CD4-positive, alpha-beta memory T cell (primary cell): ENCODE results near the gene IRX1. TPM values are rescaled to one million over a fixed set of nuclear protein-coding genes. Genes with fewer than 3 reads are reported as not detected.

ENCODE experiments used
- CTCF ChIA-PET: fragments of 350-600 bp; sonication (Branson Sonifier 250); formaldehyde crosslinking; loops from one replicate; lab custom pipeline; 2021; ENCODE audit warnings: inconsistent platforms; ENCODE audit not compliant: partially characterized antibody; lab: Charles Lee
- POLR2A ChIA-PET: fragments of 350-600 bp; sonication (Branson Sonifier 250); formaldehyde crosslinking; loops from one replicate; lab custom pipeline; 2021; ENCODE audit not compliant: partially characterized antibody; lab: Charles Lee
- DNase-seq, 5 donors: peaks; one replicate each; pipeline versions ENCODE4 v3.0.0 to v3.0.0-alpha.2; 2020 to 2022; ENCODE audit warnings: mixed read lengths in 1 of 5
- H3K27ac ChIP-seq: one replicate; pipeline ENCODE4 v1.7.0; 2013; ENCODE audit warnings: low read depth, low read length
- H3K27me3 ChIP-seq: 2 replicates; pipeline ENCODE4 v1.7.0; 2013; ENCODE audit warnings: mild to moderate bottlenecking, low read length, moderate library complexity; ENCODE audit not compliant: insufficient read depth
- H3K36me3 ChIP-seq: 2 replicates; pipeline ENCODE4 v1.7.0; 2013; ENCODE audit warnings: mild to moderate bottlenecking, low read length, moderate library complexity; ENCODE audit not compliant: insufficient read depth
- H3K4me1 ChIP-seq: 2 replicates; pipeline ENCODE4 v1.7.0; 2013; ENCODE audit warnings: mild to moderate bottlenecking, low read length, moderate library complexity; ENCODE audit not compliant: insufficient read depth
- H3K4me3 ChIP-seq, 2 donors: one replicate each; pipeline ENCODE4 v1.7.0; 2013; ENCODE audit warnings: low read length in 2 of 2, mild to moderate bottlenecking in 1 of 2
- H3K9me3 ChIP-seq, 2 donors: one replicate each; pipeline ENCODE4 v1.7.0; 2013; ENCODE audit warnings: low read length in 2 of 2, control low read depth in 1 of 2; ENCODE audit not compliant: control insufficient read depth in 1 of 2
- H3K27ac Mint-ChIP-seq, 7 donors: one replicate each; pipeline ENCODE4 v1.8.0; 2020 to 2021; ENCODE audit warnings: mixed read lengths in 7 of 7, mild to moderate bottlenecking in 6 of 7, inconsistent platforms in 3 of 7, moderate library complexity in 3 of 7
- H3K27me3 Mint-ChIP-seq, 2 donors: one replicate each; pipeline ENCODE4 v1.8.0; 2020 to 2021; ENCODE audit warnings: mixed read lengths in 2 of 2
- H3K36me3 Mint-ChIP-seq, 2 donors: one replicate each; pipeline ENCODE4 v1.8.0; 2020 to 2021; ENCODE audit warnings: mixed read lengths in 2 of 2, inconsistent platforms in 1 of 2, mild to moderate bottlenecking in 1 of 2
- H3K4me1 Mint-ChIP-seq, 4 donors: one replicate each; pipeline ENCODE4 v1.8.0; 2020 to 2021; ENCODE audit warnings: mixed read lengths in 4 of 4, mild to moderate bottlenecking in 1 of 4
- H3K4me3 Mint-ChIP-seq, 8 donors: one replicate each; pipeline ENCODE4 v1.8.0; 2020 to 2021; ENCODE audit warnings: mixed read lengths in 8 of 8, mild to moderate bottlenecking in 7 of 8, moderate library complexity in 6 of 8, inconsistent platforms in 3 of 8
- H3K9me3 Mint-ChIP-seq, 8 donors: one replicate each; pipeline ENCODE4 v1.8.0; 2020 to 2021; ENCODE audit warnings: mixed read lengths in 8 of 8, mild to moderate bottlenecking in 5 of 8, inconsistent platforms in 3 of 8, moderate library complexity in 1 of 8
- intact Hi-C: fragments of 100-400 bp; cut with micrococcal nuclease; formaldehyde crosslinking; loops from one replicate; pipeline ENCODE4 v1.15.1; 2023
- polyA plus RNA-seq, 2 donors: library from polyadenylated mRNA; unstranded; fragments of 300-500 nt; fragmentation: Illumina TruSeq; gene quantifications; one replicate each; pipeline ENCODE4 v1.2.3, GENCODE V29; 2021
- total RNA-seq, 2 experiments: library from RNA; stranded (reverse); gene quantifications; one replicate each; pipeline ENCODE4 v1.2.3, GENCODE V29; 2021

Gene IRX1
- total and polyA plus RNA-seq, 4 experiments from 2014 or later, result not detected

DNA sequence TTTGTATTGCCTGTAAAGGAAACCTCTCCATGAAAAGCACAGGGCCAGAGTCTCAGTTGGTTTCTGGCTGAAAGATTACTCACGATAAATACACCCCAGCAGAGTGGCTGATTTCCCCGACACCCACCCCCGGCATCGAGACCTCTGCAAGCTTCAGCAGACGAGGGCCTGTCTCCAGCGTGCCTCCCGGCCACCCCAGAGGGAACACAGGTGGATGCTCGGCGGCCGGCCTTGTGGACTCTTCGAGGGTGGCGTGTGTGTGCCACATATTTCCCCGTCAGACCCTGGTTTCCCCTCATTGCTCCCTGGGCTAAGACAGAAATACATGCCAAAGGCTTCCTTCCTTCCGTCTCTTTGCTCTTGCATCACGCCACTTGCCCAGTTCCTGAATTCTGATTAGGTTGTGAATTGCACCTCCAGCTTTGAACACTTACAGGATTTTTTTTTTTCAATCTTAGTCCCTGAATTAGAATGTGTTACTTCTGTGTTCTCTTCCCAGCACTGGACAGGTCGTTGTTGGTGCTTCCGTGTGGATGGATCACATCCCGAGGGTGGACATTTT, 13.6 kb downstream of the IRX1 start:
- intact Hi-C loops, result no loop called here
- peaks cover 0 to 4% (median 2%) of the 10 kb centered on the region in 4 donors for H3K4me1 Mint-ChIP-seq

DNA sequence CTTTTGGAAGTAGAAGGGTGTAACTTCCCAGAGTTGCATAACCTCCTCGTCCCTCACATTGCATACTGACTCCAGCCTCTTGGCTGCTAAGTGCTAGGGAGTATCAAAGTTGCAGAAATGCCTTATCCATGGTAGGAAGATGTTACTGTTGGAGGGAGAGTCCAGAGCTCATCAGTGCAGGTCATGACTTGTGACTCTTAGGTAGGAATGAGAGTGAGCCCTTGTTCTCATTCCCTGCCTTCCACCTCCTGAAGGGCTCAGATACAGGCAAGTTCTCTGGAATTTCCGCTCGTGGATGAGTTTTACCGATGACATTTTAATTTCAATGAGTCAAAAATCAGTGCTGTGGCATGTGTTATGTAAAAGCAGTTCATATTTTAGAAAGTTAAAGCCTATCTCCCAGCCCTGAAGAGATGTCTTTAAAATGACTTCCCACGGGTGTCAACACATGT, 17.0 kb downstream of the IRX1 start:
- POLR2A ChIA-PET, result no interaction called here
- peaks cover 1 to 4% of the 10 kb centered on the region in 2 donors for H3K27me3 Mint-ChIP-seq
- intact Hi-C loops, result no loop called here

More for the DNA sequence above, 13.6 kb downstream of the IRX1 start:
- no peak overlapping the region for H3K4me3 Mint-ChIP-seq
- Histone ChIP-seq H3K9me3 (no peaks in the 10 kb centered on the region), H3K27ac (no peak overlapping the region), H3K4me3 (no peak overlapping the region), H3K4me1 (no peaks in the 10 kb centered on the region), H3K27me3 (no peaks in the 10 kb centered on the region), H3K36me3 (no peaks in the 10 kb centered on the region)
- DNase-seq, result no peak
- H3K9me3 Mint-ChIP-seq, result peaks cover 0 to 15% (median 8%) of the 10 kb centered on the region in 8 donors
- H3K27ac Mint-ChIP-seq, result no peak overlapping the region
- POLR2A ChIA-PET, result no interaction called here
- H3K36me3 Mint-ChIP-seq, result no peaks in the 10 kb centered on the region
- H3K27me3 Mint-ChIP-seq, result peaks cover 8 to 9% of the 10 kb centered on the region in 2 donors
- CTCF ChIA-PET, result interaction anchor here (0.9 kb wide), 1 partner anchor 10 kb away, joined by 3 read pairs; no protein-coding TSS in a partner anchor

DNA sequence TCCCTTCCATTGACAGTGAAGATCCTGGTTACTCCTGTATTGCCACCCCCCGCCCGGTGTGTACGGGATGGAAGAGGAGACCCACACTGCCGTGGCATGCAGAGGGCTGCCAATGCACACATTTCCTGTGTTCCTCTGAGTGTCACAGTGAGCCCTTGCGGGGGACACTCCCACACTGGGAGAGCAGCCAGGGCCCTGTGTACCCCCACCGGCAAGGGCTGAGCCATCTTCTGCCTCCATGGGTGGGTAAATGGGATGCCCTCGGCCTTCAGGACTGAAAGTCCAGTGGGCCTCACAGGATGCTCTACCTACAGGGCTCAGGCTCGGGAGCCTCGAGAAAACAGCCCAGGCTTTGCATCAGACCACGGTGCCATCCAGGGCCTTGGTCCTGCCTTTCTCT, 18.1 kb downstream of the IRX1 start:
- no peak for DNase-seq
- no peaks in the 10 kb centered on the region for H3K36me3 Mint-ChIP-seq

More for the DNA sequence above, 17.0 kb downstream of the IRX1 start:
- Histone ChIP-seq H3K36me3 (no peaks in the 10 kb centered on the region), H3K4me1 (no peaks in the 10 kb centered on the region), H3K9me3 (no peaks in the 10 kb centered on the region), H3K4me3 (no peak overlapping the region), H3K27me3 (no peaks in the 10 kb centered on the region), H3K27ac (no peak overlapping the region)
- no peaks in the 10 kb centered on the region for H3K4me1 Mint-ChIP-seq
- CTCF ChIA-PET, result no interaction called here
- no peak overlapping the region for H3K27ac Mint-ChIP-seq
- no peak overlapping the region for H3K4me3 Mint-ChIP-seq
- H3K9me3 Mint-ChIP-seq, result peaks cover 0 to 9% (median 3%) of the 10 kb centered on the region in 8 donors
- no peak for DNase-seq
- H3K36me3 Mint-ChIP-seq, result no peaks in the 10 kb centered on the region

DNA sequence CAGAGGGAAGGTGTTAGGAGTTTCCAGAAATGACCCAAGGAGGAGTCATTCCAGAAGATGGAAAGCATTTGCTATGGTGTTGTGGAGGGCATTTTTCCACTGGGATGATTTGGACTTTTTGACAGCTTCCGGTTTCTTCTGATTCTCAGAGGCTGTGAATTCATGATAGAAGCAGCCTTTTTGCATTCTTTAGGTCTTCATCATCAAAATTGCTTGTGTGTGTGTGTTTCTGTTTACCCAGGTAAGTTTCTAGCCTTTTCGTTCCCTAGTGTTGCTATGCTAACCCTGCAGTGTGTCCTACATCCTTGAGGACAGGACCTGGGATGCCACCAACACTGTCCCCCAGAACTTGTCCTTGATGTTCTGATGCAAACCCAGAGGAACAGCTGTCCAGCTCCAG, 19.6 kb downstream of the IRX1 start:
- H3K36me3 Mint-ChIP-seq, result no peaks in the 10 kb centered on the region
- no peak overlapping the region for H3K27ac ChIP-seq
- no peak for DNase-seq
- no peaks in the 10 kb centered on the region for H3K4me1 ChIP-seq
- no peaks in the 10 kb centered on the region for H3K36me3 ChIP-seq
- no peak overlapping the region for H3K27ac Mint-ChIP-seq
- no peaks in the 10 kb centered on the region for H3K27me3 ChIP-seq
- intact Hi-C loops, result no loop called here
- no peak overlapping the region for H3K4me3 ChIP-seq
- ChIA-PET POLR2A (no interaction called here), CTCF (no interaction called here)
- H3K4me1 Mint-ChIP-seq, result no peaks in the 10 kb centered on the region
- H3K27me3 Mint-ChIP-seq, result no peaks in the 10 kb centered on the region
- peaks cover 0 to 6% (median 3%) of the 10 kb centered on the region in 8 donors for H3K9me3 Mint-ChIP-seq
- no peak overlapping the region for H3K4me3 Mint-ChIP-seq
- no peaks in the 10 kb centered on the region for H3K9me3 ChIP-seq

More for the DNA sequence above, 18.1 kb downstream of the IRX1 start:
- Mint-ChIP-seq H3K27ac (no peak overlapping the region), H3K4me1 (no peaks in the 10 kb centered on the region), H3K4me3 (no peak overlapping the region), H3K9me3 (peaks cover 0 to 9% (median 3%) of the 10 kb centered on the region in 8 donors), H3K27me3 (peaks cover 0 to 1% of the 10 kb centered on the region in 2 donors)
- CTCF ChIA-PET, result no interaction called here
- H3K9me3 ChIP-seq, result no peaks in the 10 kb centered on the region
- no peaks in the 10 kb centered on the region for H3K4me1 ChIP-seq
- no peak overlapping the region for H3K27ac ChIP-seq
- no peaks in the 10 kb centered on the region for H3K27me3 ChIP-seq
- POLR2A ChIA-PET, result no interaction called here
- no peak overlapping the region for H3K4me3 ChIP-seq
- intact Hi-C loops, result no loop called here
- H3K36me3 ChIP-seq, result no peaks in the 10 kb centered on the region

- no peaks in the 10 kb centered on the region for H3K4me1 Mint-ChIP-seq
- intact Hi-C loops, result no loop called here
- H3K27me3 Mint-ChIP-seq, result no peaks in the 10 kb centered on the region
- ChIA-PET CTCF (no interaction called here), POLR2A (no interaction called here)
- no peaks in the 10 kb centered on the region for H3K9me3 ChIP-seq
- H3K27ac ChIP-seq, result no peak overlapping the region
- no peak overlapping the region for H3K4me3 Mint-ChIP-seq
- no peaks in the 10 kb centered on the region for H3K27me3 ChIP-seq
- no peaks in the 10 kb centered on the region for H3K36me3 ChIP-seq
- no peaks in the 10 kb centered on the region for H3K36me3 Mint-ChIP-seq
- no peak overlapping the region for H3K4me3 ChIP-seq
- H3K4me1 ChIP-seq, result no peaks in the 10 kb centered on the region
- H3K9me3 Mint-ChIP-seq, result peaks cover 0 to 6% (median 3%) of the 10 kb centered on the region in 8 donors
- no peak overlapping the region for H3K27ac Mint-ChIP-seq
- DNase-seq, result no peak
Measured at GRCh38 chr5:3615829-3616228, 20.2 kb downstream of the IRX1 start.

- CTCF ChIA-PET, result interaction anchor here (1.6 kb wide), 1 partner anchor 11 kb away, joined by 3 read pairs; no protein-coding TSS in a partner anchor
- POLR2A ChIA-PET, result no interaction called here
Measured at GRCh38 chr5:3619579-3619978, 23.9 kb downstream of the IRX1 start.

GRCh38 chr5:3622961-3623360, 27.3 kb downstream of the IRX1 start:
- H3K27ac Mint-ChIP-seq, result no peak overlapping the region
- H3K36me3 Mint-ChIP-seq, result no peaks in the 10 kb centered on the region
- no peaks in the 10 kb centered on the region for H3K4me1 Mint-ChIP-seq
- no peaks in the 10 kb centered on the region for H3K27me3 Mint-ChIP-seq
- DNase-seq, result no peak
- peaks cover 0 to 14% (median 7%) of the 10 kb centered on the region in 8 donors for H3K9me3 Mint-ChIP-seq
- Histone ChIP-seq H3K27ac (no peak overlapping the region), H3K9me3 (no peaks in the 10 kb centered on the region), H3K27me3 (no peaks in the 10 kb centered on the region), H3K4me3 (no peak overlapping the region), H3K36me3 (no peaks in the 10 kb centered on the region), H3K4me1 (no peaks in the 10 kb centered on the region)
- intact Hi-C loops, result no loop called here
- ChIA-PET POLR2A (no interaction called here), CTCF (no interaction called here)
- no peak overlapping the region for H3K4me3 Mint-ChIP-seq

More at GRCh38 chr5:3619579-3619978, 23.9 kb downstream of the IRX1 start:
- Histone ChIP-seq H3K9me3 (no peaks in the 10 kb centered on the region), H3K36me3 (no peaks in the 10 kb centered on the region), H3K27me3 (no peaks in the 10 kb centered on the region), H3K4me3 (no peak overlapping the region), H3K27ac (no peak overlapping the region), H3K4me1 (no peaks in the 10 kb centered on the region)
- H3K27me3 Mint-ChIP-seq, result no peaks in the 10 kb centered on the region
- H3K4me1 Mint-ChIP-seq, result no peaks in the 10 kb centered on the region
- H3K27ac Mint-ChIP-seq, result no peak overlapping the region
- H3K9me3 Mint-ChIP-seq, result peaks cover 0 to 8% (median 2%) of the 10 kb centered on the region in 8 donors
- H3K4me3 Mint-ChIP-seq, result no peak overlapping the region
- intact Hi-C loops, result no loop called here
- DNase-seq, result no peak
- no peaks in the 10 kb centered on the region for H3K36me3 Mint-ChIP-seq
